Measurements from ENCODE around the gene LAMA4.

DNA sequence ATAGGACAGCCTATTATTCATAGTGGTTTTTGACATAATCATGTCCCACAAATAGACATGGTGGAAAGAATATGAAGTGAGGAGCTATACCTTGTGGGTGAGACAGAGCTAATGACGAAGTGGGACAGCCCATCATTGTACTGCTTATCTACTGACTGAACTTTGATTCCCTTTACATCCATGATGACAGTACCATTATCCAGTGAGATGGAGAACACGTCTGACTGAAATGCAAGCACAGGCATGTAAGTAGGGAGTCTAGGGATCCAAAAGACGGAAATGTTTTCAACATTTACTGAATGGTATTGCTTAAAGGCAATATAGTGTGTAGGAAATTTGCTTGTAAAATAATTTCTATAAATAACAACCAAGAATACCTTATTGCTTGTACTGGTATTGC is 123.5 kb downstream of the LAMA4 start:
- TF ChIP-seq CTCF (IDR thresholded peaks at IDR 0.05) = no peak
- TF ChIP-seq POLR2A (IDR thresholded peaks at IDR 0.05) = no peak
